PC-9 (cell line): Measurements from ENCODE around the gene CRYBB1.

Source experiments
- CTCF ChIP-seq: fragments of 200-600 bp; sonication (generic); conservative IDR thresholded peaks from 2 replicates; pipeline ENCODE4 v1.6.1; 2017; ENCODE audit warnings: mixed run types, antibody characterized with exemption, mild to moderate bottlenecking, moderate library complexity
- EZH2 ChIP-seq: fragments of 200-600 bp; sonication (generic); IDR thresholded peaks from 2 replicates; pipeline ENCODE4 v1.8.0; 2017; ENCODE audit warnings: antibody characterized with exemption, low read depth

DNA sequence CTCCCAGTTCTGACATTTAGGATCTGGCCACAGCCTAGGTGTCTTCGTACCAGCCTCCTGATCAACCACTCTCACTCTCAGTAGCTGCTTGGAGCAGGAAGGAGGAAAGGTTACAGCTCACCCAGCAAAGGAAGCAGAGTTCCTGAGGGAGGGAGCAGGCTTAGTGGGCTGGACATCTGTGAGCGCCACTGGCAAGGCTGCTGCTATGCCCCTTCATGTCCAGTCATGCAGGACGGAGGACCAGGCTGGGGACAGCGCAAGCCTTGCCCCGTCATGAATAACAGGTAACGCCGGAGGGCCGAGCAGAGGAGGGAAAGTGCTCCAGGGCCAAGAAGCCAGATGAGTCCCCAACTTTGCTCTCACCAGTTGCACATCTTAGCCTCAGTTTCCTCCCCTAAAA, 53.6 kb downstream of the CRYBB1 start:
- TF ChIP-seq EZH2 = no peak
- TF ChIP-seq CTCF = no peak
